ENCODE measurements around the gene LITAFD.

DNA sequence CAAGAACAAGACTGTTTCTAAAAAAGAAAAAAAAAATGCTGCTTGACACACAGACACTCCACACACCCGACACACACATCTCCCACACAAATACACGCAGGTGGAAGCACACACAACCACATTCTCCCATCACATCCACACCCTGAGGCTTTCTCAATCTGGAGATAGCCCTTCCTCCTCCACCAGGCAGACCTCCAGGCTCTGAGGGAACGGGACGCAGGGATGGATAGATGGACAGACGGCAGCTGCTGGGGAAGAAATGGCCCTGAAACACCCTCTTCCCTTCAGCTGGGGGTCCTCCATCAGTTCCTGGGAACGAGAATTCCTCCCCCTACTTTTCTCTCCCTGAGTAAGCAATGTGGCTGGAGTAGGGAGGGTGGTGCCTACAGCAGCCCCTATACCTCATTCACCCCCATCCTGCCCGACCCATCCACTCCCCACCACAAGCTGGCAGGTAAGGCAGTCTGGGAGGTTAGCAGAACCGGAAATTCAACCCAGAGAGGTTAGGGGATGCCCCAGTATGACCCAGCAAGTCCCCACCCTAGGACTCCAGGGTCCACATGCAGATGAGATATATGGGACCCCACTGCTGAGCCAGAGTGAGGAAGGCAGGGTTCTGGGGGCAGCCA, 4.1 kb upstream of the LITAFD start:
- TF ChIP-seq, protein P1, sequence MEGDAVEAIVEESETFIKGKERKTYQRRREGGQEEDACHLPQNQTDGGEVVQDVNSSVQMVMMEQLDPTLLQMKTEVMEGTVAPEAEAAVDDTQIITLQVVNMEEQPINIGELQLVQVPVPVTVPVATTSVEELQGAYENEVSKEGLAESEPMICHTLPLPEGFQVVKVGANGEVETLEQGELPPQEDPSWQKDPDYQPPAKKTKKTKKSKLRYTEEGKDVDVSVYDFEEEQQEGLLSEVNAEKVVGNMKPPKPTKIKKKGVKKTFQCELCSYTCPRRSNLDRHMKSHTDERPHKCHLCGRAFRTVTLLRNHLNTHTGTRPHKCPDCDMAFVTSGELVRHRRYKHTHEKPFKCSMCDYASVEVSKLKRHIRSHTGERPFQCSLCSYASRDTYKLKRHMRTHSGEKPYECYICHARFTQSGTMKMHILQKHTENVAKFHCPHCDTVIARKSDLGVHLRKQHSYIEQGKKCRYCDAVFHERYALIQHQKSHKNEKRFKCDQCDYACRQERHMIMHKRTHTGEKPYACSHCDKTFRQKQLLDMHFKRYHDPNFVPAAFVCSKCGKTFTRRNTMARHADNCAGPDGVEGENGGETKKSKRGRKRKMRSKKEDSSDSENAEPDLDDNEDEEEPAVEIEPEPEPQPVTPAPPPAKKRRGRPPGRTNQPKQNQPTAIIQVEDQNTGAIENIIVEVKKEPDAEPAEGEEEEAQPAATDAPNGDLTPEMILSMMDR (IDR thresholded peaks at IDR 0.05; ENCODE audit: low read depth, low read length, poor library complexity, severe bottlenecking): no peak
- TF ChIP-seq EZH2phosphoT487 (IDR thresholded peaks at IDR 0.05; ENCODE audit: borderline replicate concordance, low read length): no peak
